HG02870 (cell line): ENCODE measurements around the gene CCL18.
"Not testable (repeated sequence)": the region's sequence is repeated elsewhere in the genome, so short reads cannot be mapped to it uniquely, and the experiment has no call there.

ENCODE experiments used
- ATAC-seq: cut with Tn5 transposase; IDR thresholded peaks from one replicate; pipeline ENCODE4 v1.9.1; 2021; ENCODE audit warnings: mild to moderate bottlenecking, moderate library complexity; ENCODE audit not compliant: unreplicated experiment

Gene CCL18

GRCh38 chr17:36070427-36070826, 6.4 kb downstream of the CCL18 start:
- no peak for ATAC-seq

- no peak for ATAC-seq
These were observed 7.7 kb downstream of the CCL18 start for GRCh38 chr17:36071751-36072150.

- ATAC-seq: no peak
These were observed 8.5 kb downstream of the CCL18 start for GRCh38 chr17:36072431-36073121.

- ATAC-seq: peak; percentile 75
These were observed 10.3 kb downstream of the CCL18 start for GRCh38 chr17:36074365-36074764.

- ATAC-seq: not testable (repeated sequence)
These were observed 17.8 kb downstream of the CCL18 start for GRCh38 chr17:36081681-36082471.

- ATAC-seq: peak; percentile 66
These were observed 18.5 kb downstream of the CCL18 start for GRCh38 chr17:36082482-36083120.

GRCh38 chr17:36083691-36084090, 19.6 kb downstream of the CCL18 start:
- not testable (repeated sequence) for ATAC-seq

- ATAC-seq: no peak
These were observed 21.7 kb downstream of the CCL18 start for GRCh38 chr17:36085765-36086164.

GRCh38 chr17:36086791-36087190, 22.7 kb downstream of the CCL18 start:
- ATAC-seq: no peak

GRCh38 chr17:36087471-36087870, 23.4 kb downstream of the CCL18 start:
- not testable (repeated sequence) for ATAC-seq

- ATAC-seq: not testable (repeated sequence)
These were observed 24.0 kb downstream of the CCL18 start for GRCh38 chr17:36087897-36088572.

- no peak for ATAC-seq
These were observed 24.7 kb downstream of the CCL18 start for GRCh38 chr17:36088670-36089338.

GRCh38 chr17:36089339-36089865, 25.3 kb downstream of the CCL18 start:
- ATAC-seq: no peak

GRCh38 chr17:36089888-36090836, 26.1 kb downstream of the CCL18 start, which contains the start of gene CCL3:
TSS of gene CCL3 (minus strand) at chr17:36090143. CDS start at chr17:36090058, 85 bp downstream.
- ATAC-seq: peak; percentile 66

- no peak for ATAC-seq
These were observed 28.2 kb downstream of the CCL18 start for GRCh38 chr17:36092230-36092629.

GRCh38 chr17:36092715-36093114, 28.6 kb downstream of the CCL18 start:
- ATAC-seq: not testable (repeated sequence)

- no peak for ATAC-seq
These were observed 30.2 kb downstream of the CCL18 start for GRCh38 chr17:36094232-36094631.

GRCh38 chr17:36094746-36095145, 30.7 kb downstream of the CCL18 start:
- no peak for ATAC-seq

GRCh38 chr17:36095992-36096391, 31.9 kb downstream of the CCL18 start:
- ATAC-seq: no peak
